ENCODE data around the gene BMPR1B.
"Not testable (repeated sequence)": the region's sequence is repeated elsewhere in the genome, so short reads cannot be mapped to it uniquely, and the experiment has no call there.

BMPR1B gene

DNA sequence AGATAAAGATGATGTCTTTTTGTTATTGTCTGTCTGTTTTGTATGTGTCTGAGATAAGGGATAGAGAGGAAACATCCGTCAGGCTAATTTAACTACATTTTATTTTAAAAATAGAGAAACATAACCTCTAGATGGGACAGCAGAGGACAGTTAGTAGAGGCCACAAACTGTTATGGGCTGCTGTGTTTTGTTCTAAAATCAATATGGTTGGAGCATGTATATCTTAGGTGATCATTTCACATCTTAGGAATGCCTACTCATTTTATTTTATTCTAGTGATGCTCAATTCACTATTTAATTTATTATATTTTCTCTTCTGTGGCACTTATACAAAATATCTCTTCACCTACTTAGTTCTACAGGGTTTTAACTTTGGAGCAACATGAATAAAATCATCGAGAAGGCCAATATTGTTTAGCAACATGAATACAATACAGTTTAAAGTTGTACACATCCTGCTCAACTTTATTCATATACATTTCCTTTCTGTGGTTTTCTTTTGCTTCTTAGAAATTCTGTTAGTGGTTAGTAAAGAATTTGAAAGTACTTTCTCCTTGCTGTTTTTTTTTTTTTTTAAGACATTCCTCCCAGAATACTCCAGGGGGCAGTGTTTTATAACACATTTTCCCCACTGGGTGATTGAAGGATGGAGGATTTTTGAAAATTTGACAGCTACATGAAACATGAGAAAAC is 398.1 kb downstream of the BMPR1B start:
- DNase-seq, result no peak

DNA sequence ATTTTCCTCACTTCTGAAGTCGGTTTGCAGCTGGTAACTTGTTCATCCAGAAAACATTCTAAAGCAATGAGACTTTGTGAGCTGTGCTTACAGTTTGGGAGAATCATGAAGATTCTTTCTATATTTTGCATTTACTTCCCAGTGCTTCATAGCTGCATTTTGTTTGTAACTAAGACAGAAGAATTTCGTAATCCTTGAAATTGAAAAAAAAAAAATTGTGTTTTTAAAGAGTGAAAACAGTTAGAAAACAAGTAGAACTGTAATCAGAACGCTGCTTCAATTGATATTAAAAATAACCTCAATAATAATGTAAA is 398.7 kb downstream of the BMPR1B start:
- DNase-seq, result no peak

DNA sequence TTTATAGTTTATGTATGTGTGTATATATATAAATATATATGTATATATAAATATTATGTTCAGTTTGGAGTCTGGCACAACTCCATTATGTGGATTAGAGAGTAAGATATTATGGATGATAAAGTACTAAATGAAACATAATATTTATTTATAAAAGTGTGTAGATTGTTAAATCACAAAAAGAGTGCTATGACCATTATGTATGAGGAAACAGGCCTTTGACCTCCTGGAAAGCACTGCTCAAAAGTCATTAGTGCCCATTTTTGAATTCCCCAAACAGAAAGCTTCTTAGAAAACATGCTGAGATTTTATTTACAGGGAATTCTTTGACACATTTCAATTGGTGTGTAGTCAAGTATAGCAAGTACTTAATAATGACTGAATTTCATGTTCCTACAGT is 399.8 kb downstream of the BMPR1B start:
- no peak for DNase-seq

DNA sequence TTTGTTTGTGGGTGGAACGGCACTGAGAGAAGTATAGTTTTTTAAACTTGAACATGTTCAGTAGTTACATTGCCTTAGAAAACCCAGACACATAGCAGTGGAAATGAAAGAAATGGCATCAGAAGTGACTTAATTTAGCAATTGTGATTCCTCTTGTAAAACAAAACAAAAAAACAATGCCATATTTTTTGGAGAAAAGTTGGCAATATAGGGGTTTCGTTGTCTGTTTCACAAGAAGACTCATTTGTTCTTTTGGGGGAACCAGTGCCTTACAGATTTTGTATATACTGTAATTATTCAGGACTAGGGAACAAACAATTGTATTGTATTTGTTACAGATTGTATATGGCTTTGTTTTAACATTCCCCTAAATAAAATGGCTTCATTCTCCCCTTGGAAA is 400.3 kb downstream of the BMPR1B start:
- no peak for DNase-seq

DNA sequence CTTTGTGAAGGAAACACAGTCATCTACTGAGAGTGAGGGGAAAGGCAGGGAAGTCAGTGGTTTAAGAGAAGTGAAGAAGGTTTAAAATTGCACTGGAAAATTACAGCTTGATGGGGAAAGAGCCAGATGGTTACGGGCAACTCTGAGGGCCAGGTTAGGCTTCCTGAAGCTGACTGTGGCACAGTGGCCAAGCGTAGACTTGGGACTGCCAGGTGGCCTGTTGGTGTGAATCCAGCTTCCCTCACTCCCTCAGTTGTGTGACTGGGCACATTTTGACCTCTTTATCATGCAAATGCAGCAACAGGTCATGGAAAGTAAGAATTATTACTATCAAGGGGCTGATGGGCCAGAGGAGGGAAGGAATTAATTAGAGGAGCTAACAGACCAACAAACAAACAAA is 400.9 kb downstream of the BMPR1B start:
- no peak for DNase-seq

DNA sequence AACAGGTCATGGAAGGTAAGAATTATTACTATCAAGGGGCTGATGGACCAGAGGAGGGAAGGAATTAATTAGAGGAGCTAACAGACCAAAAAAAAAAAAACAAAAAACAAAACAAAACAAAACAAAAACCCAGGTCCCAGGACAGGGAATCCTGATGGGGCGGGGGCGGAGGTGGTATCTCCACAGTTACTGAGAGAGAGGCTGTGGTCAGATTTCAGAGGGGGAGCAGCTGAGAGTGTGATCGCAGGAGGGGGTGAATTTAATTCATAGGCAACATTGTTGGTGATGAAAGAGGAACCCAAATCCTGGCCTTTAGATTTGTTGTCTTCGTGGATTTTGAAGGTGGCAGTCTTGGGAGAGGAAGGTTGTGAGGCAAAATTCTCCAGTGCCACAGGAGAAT is 401.6 kb downstream of the BMPR1B start:
- DNase-seq, result no peak

DNA sequence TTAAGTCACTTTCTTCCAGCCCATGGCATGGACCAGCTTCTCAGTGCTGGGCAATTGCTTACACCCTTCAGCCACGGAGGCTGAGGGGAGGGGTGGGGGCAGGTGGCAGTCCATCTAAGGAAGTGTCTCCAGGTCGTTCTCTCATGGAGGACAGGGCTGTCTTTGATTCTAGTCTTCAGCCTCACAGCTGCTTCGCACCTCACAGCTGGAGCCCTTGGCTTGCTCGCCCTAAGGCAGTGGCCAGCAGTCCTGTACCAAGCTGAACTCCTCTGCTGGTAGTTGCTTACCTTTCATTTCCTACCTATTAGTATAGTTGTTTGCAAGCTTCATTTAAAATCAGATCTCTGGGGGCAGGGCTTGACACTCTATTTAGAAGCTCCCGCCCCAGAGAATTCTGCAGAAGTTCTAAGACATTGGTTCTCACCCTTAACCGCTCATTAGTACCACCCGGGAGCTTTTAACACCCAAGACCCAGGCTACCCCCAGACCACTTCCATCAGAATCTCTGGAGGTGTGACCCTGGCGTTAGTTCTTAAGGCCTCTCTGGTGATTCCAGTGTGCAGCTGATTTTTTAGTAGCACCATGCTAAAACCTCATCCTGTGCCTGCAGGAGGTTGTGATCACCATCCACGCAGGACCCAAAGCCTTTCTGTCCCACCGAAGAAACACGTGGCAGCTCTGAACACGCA is 404.2 kb downstream of the BMPR1B start:
- no peak for DNase-seq

DNA sequence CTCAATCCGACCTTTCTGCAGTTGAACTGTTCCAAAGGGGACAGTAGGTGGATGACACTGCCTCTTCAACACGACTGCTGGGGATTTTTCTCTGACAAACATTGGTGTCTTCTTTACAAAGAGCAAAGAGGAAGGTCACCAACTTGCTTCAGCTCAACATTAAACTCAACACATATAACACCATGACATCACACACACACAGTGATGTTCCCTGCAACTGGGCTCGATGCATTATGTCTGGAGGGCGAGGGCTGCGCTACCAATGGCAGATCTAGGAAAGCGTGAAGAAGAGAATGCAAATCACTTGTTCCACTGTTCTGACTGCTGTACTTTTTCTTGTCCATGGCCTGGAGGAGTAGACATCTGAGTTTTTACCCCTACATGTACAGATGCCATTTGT is 405.1 kb downstream of the BMPR1B start:
- no peak for DNase-seq

DNA sequence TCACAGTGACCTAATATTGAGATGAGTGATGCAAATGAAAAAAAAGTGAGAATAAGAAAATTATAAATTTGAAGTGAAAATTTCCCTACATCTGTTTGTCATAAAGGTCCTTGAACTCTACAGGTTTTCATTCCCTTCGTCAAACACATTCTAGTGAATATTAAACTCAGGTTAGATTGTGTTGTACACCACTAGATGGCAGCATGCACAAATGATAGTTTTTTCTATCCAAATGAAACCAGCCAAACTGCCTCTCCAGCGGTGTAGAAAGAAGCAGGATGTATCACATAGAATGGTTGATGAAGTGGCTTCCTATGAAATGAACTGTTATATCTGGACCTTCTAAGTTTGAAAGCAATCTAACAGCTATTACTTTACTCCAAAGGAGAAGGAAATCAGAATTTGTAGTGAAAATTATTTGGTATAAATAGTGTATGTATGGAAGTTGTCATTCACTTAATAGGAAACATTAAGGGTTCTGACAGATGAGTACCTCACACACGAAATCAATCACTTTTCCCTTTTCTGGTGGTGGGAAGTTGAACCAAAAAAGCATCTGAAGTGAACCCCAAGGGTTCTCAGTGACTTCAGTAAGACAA is 408.3 kb downstream of the BMPR1B start:
- peak; percentile 53 for DNase-seq

DNA sequence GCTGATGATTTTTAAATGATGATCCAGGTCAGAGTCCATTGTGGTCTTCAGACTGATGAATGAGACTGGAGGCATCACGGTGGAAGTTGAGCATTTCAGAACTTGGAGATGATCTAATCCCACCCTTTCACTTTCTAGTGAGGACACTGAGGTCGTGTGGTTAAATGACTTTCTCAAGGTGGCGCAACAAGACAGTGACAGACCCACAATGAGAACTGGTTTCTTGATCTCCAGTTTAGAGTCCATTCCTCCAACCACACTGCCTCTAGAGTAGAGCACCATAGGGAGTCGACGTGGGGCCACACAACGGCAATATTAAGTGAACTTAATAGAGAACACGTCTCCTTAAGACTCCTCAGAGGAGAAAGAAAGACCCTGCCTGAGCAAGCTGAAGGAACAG is 410.1 kb downstream of the BMPR1B start:
- DNase-seq, result no peak

DNA sequence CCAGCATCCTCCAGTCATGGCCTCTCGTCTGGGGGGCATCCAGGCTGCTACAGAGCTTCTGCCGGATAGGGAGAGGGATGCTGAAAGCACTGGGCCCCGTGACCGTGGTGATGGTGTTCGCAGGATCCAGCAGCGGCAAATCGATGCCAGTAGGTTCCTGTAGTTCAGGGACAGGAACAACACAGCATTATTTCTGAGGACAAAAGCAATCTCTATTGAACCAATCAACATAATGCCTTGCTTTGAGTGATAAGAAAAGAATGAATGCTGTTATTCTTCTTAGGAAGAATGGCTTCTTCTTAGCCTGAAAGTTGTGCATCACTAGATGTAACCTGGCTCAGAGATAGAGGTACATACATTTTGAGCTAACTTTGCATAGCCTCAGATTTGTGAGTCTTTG is 412.4 kb downstream of the BMPR1B start:
- no peak for DNase-seq

DNA sequence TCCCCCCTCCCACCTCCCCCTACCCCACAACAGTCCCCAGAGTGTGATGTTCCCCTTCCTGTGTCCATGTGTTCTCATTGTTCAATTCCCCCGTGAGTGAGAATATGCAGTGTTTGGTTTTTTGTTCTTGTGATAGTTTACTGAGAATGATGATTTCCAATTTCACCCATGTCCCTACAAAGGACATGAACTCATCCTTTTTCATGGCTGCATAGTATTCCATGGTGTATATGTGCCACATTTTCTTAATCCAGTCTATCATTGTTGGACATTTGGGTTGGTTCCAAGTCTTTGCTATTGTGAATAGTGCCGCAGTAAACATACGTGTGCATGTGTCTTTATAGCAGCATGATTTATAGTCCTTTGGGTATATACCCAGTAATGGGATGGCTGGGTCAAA is 413.6 kb downstream of the BMPR1B start:
- DNase-seq, result not testable (repeated sequence)

DNA sequence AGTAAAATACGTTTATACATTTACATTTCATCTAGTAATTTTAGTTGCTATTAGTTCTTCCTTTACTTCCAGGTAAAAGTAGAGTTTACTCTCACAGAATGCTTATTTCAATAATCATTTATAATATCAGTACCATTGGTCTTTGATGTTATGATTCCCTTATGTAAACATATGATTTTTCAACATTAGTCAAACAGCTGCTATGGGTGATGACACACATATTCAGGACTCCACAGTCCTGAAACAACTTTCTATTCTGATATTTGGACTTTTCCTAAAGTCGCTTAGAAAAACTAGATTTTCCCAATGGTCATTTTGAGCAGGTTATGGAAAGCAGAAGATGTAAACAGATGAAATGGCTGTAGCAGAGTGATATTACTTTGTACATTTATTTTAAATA is 421.2 kb downstream of the BMPR1B start:
- no peak for DNase-seq

DNA sequence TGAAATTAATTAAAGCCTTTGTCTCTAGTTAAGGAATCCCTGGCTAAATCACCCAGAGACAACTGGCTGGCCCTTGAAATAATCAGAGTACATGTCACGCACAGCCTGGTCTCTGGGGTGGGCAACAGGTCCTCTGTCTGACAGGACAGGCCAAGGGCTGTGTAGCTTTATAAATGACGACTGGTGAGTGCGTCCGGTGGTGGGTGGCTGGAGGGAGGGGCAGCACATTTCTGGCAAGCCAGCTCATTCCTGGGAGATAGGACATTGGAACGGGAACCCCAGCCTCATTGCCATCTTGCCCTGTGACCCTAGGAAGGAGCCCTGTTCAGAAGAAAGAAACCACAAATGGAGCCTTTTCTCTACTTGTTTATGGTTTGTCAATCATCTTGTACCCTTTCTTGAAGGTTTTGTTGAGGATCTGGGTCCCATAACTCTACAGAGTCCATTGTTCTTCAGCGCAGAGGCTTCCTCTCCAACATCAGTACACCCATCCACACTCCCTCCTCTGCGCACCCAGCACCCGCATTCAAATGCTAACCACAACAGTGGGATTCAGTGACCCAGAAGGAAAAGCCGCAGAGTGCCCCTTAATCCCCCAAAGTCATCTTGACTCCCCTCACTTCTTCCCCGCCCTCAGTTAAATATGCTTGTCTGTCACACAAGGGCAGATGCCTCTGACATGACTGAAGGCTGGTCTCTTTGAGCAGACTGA is 422.9 kb downstream of the BMPR1B start:
- no peak for DNase-seq

DNA sequence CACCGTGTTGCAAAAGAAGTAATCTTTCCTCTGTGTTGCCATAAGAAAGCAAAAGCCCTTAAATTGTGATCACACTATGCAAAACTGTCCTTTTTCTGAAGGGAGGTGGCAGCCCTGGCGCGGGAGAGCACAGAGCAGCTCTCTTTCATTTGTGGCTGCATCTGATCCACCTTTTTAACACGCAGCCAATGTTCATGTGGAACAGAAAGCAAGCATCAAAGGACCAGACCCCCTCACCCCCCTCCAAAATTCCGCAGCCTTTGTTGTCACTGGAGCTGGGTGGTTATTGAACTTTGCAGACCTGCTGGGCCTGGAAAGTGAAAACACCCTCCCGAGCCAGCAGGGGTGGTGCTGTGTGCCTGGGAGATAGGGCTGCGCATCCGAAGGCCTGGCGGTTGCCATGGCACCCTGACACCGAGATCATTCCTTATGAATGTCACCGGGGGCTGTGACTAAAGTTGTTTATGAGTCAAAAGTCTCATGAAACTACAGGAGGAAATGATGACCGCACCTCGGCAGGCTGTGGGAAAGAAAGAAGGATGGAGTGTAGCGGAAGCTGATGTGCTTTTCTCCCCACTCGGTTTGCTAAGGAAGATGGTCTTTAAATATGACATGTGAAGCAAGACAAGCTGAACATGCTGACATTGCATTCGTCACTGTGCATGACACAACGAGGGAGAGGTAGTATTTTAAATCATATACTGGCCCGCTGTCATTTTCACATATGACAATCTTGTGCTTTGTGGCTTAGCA is 423.7 kb downstream of the BMPR1B start:
- DNase-seq, result no peak

DNA sequence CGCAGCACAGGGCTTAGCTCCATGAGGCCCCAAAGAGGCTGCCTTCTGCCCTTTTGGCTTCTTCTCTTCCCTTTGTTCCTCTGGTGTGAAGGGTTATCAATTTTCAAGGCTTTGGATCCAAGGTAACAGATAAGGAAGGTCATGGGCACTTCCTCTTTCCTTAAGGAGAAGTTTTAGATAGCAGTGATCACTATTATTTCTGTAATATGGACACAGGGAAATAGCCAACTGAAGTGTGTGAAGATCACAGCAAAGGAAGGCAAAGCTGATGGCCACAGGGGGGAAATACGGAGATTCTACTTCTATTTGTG is 424.2 kb downstream of the BMPR1B start:
- DNase-seq, result no peak

DNA sequence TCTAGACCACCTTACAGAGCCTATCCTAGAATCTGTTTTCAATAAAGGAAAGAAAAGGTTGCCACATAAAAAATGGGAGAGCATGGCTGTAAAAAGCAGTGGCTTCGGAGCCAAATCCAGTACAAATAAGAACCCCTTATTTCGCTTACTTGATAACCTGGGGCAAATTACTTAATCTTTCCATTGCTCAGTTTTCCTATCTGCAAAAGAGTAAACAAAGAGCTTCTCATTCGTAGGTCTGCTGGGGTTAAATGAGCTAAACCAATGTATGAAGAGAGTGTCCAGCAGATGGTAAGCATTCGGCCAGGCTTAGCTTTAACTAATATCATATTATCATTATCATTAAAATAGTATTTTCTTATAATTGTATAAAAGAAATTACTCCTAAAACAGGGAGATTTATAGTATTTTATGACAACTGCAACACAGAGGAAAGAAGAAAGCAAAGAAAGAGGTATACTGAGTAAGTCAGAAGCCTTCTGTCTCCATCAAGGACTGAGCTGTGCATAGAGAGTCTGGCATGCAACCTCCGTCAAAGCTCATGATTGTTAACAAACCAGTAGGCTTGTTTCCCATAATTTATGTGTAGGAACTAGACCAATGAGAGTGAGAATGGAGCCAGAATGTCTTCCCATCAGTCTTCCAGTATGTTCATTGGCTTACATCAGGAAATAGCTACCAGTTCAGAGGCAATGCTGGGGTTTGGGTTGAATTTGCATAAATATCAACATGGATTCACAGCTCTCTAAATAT is 426.1 kb downstream of the BMPR1B start:
- DNase-seq, result no peak

DNA sequence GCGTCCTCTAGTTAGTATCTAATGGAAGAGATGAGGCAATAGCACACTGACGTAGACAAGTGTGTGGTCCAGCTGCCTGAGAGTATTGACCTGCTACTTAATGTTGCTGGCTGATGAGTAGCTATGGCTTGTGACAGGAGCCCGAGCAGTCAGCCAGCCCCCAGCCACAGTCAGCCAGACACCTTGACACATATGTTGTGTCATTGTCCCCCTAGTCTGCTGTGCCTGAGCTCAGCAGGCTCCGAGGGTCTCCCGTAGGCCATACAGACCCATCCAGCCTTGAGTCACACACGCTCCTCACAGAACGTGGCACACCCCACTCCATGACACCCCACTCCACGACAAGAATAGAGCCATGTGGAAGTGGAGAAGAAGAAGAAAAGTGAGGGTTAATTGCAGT is 428.9 kb downstream of the BMPR1B start:
- DNase-seq, result no peak

DNA sequence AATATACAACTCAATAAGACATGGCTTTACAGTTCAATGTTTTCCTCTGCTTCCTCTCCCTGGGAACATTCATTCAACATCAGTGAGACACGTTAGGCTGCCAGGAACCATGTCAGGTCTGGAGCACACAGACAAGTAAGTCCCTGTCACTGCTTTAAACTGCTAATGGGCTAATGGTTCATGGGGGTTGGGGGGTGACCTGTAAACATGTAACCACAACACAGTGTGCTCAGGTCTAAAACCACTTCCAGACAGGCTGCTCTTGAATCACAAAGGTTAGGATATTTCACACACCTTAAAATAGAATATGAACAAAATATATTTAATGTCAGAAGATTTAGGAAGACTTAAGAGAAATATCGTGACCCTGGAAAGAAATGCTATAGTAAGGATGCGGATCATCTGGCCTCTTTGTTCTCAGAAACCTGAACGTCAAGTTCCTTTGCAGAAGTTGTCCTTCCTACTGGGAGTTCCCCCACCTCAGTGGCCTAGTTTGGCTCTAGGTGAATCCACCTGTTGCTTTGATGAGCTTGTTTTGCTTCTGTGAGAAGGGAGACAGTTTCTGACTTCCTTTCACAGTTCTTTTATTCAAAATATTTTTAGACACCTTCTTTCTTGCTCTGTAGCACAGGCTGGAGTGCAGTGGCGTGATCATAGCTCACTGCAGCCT is 431.1 kb downstream of the BMPR1B start:
- DNase-seq, result no peak

DNA sequence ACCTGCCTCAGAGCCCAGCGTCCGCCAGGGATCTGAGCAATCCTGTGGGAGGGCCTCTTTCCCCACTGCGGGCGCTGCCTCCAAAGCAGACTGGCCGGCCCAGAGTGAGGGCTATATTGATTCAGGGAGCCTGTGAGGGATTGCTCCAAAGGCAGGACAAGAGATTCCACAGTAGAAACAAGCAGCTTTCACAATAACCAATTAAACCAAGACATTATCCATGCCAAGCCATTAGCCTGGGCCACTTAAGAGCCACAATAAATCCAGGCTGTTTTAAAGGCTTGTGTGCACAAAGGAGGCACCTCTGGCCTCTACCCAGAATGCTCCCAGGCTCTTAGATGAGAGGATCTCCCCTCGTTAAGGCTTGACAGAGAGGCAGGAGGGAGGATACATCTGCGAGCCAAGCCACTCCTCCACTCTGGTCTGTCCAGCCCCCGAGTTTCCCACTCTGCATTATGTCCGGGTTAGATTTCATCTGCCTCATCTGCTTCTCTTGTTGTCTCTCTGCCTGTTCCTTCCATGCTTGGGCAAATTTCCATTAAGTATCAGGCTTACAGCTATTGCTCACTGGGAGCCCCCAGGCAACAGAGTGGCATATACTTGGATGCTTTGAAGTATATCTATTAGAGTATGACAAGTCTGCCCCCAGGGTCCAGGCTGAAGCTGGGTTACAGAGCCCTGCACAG is 433.1 kb downstream of the BMPR1B start:
- DNase-seq, result peak; percentile 85

DNA sequence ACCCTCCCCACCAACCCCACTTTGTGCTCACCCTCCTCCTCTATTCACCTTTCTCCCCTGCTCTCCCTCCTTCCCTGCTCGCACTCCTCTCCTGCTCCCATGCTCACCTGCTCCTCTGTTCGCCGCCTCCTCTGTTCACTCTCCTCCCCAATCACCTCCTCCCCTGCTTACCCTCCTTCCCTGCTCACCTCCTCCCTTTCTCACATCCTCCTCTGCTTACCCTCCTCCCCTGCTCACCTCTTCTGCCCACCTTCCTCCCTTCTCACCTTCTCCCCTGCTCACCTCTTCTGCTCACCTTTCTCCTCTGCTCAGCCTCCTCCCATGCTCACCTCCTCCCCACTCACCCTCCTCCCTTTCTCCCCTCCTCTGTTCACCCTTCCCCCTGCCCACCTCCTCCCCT is 433.8 kb downstream of the BMPR1B start:
- no peak for DNase-seq

Data from NCI-H2029 treated with DMSO at 0.1 percent for 48 hours (cell line).